SH-SY5Y (cell line): ENCODE measurements around the gene MSRB3.

Experiments used
- GATA2 ChIP-seq: IDR thresholded peaks from 2 replicates; pipeline ENCODE4 v1.6.1; 2011; ENCODE audit warnings: mild to moderate bottlenecking, low read depth, low read length
- GATA3 ChIP-seq: IDR thresholded peaks from 2 replicates; pipeline ENCODE4 v1.6.1; 2011; ENCODE audit warnings: low read depth, mild to moderate bottlenecking, low read length, moderate library complexity

GRCh38 chr12:65237153-65237552 lies 41.3 kb upstream of the MSRB3 start:
- TF ChIP-seq GATA2: no peak
- no peak for TF ChIP-seq GATA3
